Spleen (tissue), 7 donors: ENCODE measurements around the gene SEC14L2.

Experiments used
- POLR2A ChIP-seq, 3 donors: fragments of 450-650 bp; IDR thresholded peaks; one replicate each; pipeline ENCODE4 v1.5.1; 2017; ENCODE audit warnings: antibody characterized with exemption in 3 of 3, mild to moderate bottlenecking in 1 of 3
- POLR2AphosphoS5 ChIP-seq, 3 donors: sonication (generic); formaldehyde crosslinking; IDR thresholded peaks; one replicate each; pipeline ENCODE4 v1.5.1; 2017; ENCODE audit warnings: antibody characterized with exemption in 3 of 3
- TF ChIP-seq, protein P1 (sequence below), 11 experiments: fragments of 200-600 bp in 7 of 11; fragments of 450-650 bp in 4 of 11; sonication (generic) in 4 of 11; IDR thresholded peaks in 8 of 11; conservative IDR thresholded peaks in 3 of 11; 1 replicate in 7 of 11; 2 replicates in 4 of 11; pipeline versions ENCODE4 v1.4.0 to v1.8.0; 2016 to 2021; ENCODE audit warnings: antibody characterized with exemption in 11 of 11, inconsistent platforms in 4 of 11, mild to moderate bottlenecking in 1 of 11
- donor health status: DM: no; HTN: no; CAD: no; lungs with moderate emphysema.
- donor health status: DM: no; HTN: no; CAD: no.
- donor health status: DM: no; HTN: no; CAD: no.

DNA sequence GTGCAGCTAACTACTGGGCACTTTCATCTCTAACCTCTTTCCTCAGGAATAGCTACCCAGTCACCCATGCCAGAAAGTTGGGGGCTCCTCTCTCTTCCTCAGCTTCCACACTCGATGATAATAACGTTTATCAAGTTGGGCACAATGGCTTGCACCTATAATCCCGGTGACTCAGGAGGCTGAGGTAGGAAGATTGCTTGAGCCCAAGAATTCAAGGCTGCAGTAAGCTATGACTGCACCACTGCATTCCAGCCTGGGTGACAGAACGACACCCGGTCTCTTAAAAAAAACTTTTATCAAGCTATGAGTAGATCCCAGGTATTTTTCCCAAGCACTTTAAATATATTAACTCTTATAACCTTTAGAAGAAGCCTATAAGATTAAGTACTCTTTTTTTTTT lies 42.2 kb upstream of the SEC14L2 start:
- TF ChIP-seq POLR2AphosphoS5 (IDR thresholded peaks at IDR 0.05) (no peak), POLR2A (IDR thresholded peaks at IDR 0.05) (no peak)
- TF ChIP-seq, protein P1, sequence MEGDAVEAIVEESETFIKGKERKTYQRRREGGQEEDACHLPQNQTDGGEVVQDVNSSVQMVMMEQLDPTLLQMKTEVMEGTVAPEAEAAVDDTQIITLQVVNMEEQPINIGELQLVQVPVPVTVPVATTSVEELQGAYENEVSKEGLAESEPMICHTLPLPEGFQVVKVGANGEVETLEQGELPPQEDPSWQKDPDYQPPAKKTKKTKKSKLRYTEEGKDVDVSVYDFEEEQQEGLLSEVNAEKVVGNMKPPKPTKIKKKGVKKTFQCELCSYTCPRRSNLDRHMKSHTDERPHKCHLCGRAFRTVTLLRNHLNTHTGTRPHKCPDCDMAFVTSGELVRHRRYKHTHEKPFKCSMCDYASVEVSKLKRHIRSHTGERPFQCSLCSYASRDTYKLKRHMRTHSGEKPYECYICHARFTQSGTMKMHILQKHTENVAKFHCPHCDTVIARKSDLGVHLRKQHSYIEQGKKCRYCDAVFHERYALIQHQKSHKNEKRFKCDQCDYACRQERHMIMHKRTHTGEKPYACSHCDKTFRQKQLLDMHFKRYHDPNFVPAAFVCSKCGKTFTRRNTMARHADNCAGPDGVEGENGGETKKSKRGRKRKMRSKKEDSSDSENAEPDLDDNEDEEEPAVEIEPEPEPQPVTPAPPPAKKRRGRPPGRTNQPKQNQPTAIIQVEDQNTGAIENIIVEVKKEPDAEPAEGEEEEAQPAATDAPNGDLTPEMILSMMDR (IDR thresholded peaks at IDR 0.05 in 8 of 11, conservative IDR thresholded peaks at IDR 0.05 in 3 of 11) = no peak
